Cardiac muscle cell (in vitro differentiated cells and primary cell): ENCODE measurements around the gene INS. TPM values are rescaled to one million over a fixed set of nuclear protein-coding genes. Genes with fewer than 3 reads are reported as not detected.
A peak's percentile ranks its signal among the peaks of the same experiment; 100 is the strongest.

Experiments used
- DNase-seq, 2 donors: peaks; one replicate each; pipeline versions ENCODE4 v3.0.0 to v3.0.0-alpha.2; 2010 to 2017; ENCODE audit warnings: low read depth in 1 of 2, low spot score in 1 of 2
- H3K27ac ChIP-seq: fragments of 200-600 bp; sonication (generic); 2 replicates; pipeline ENCODE4 v1.5.1; 2016
- H3K27me3 ChIP-seq: fragments of 200-600 bp; sonication (generic); 2 replicates; pipeline ENCODE4 v1.6.0; 2016; ENCODE audit warnings: control low read depth
- H3K36me3 ChIP-seq: fragments of 200-600 bp; sonication (generic); 2 replicates; pipeline ENCODE4 v1.5.1; 2016; ENCODE audit warnings: control low read depth
- H3K4me1 ChIP-seq: fragments of 200-600 bp; sonication (generic); 2 replicates; pipeline ENCODE4 v1.8.1; 2017; ENCODE audit warnings: low read depth, mild to moderate bottlenecking, mixed run types
- H3K4me3 ChIP-seq: fragments of 200-600 bp; sonication (generic); 2 replicates; pipeline ENCODE4 v1.5.1; 2016; ENCODE audit warnings: mild to moderate bottlenecking
- H3K9me3 ChIP-seq: fragments of 200-600 bp; sonication (generic); 2 replicates; pipeline ENCODE4 v1.5.1; 2017; ENCODE audit warnings: low read depth, mild to moderate bottlenecking, control low read depth
- CTCF ChIP-seq: IDR thresholded peaks from 2 replicates; pipeline ENCODE4 v1.5.1; 2012; ENCODE audit warnings: low read depth, mild to moderate bottlenecking, low read length
- polyA plus RNA-seq: library from polyadenylated mRNA; unstranded; fragments of >200 nt; fragmentation: Nextera tagmentation; extraction: Ambion mirVana; gene quantifications from 2 replicates; pipeline ENCODE4 v1.2.1, GENCODE V29; 2016
- total RNA-seq: library from RNA; depleted of rRNA; stranded (reverse); fragments of >200 nt; gene quantifications from 2 replicates; pipeline ENCODE4 v1.2.3, GENCODE V29; 2016

Gene INS
- total and polyA plus RNA-seq, 2 experiments from 2014 or later: not detected

GRCh38 chr11:2137202-2138067 is 23.6 kb downstream of the INS start:
- H3K4me3 ChIP-seq: peak overlapping the region; percentile 41
- no peaks in the 10 kb centered on the region for H3K36me3 ChIP-seq
- no peaks in the 10 kb centered on the region for H3K4me1 ChIP-seq
- DNase-seq: peak; percentile 78 to 89
- no peak overlapping the region for H3K27ac ChIP-seq
- peaks cover 52% of the 10 kb centered on the region for H3K27me3 ChIP-seq
- TF ChIP-seq CTCF: no peak
- no peaks in the 10 kb centered on the region for H3K9me3 ChIP-seq

GRCh38 chr11:2136952-2137201 is 24.1 kb downstream of the INS start:
- Histone ChIP-seq H3K9me3 (no peaks in the 10 kb centered on the region), H3K36me3 (no peaks in the 10 kb centered on the region), H3K4me1 (no peaks in the 10 kb centered on the region), H3K27me3 (peaks cover 46% of the 10 kb centered on the region), H3K27ac (no peak overlapping the region), H3K4me3 (peak overlapping the region; percentile 41)
- no peak for TF ChIP-seq CTCF
- DNase-seq: no peak

- no peak for DNase-seq
- no peak overlapping the region for H3K27ac ChIP-seq
- TF ChIP-seq CTCF: no peak
- no peaks in the 10 kb centered on the region for H3K36me3 ChIP-seq
- no peaks in the 10 kb centered on the region for H3K9me3 ChIP-seq
- no peaks in the 10 kb centered on the region for H3K4me1 ChIP-seq
- H3K4me3 ChIP-seq: peak overlapping the region; percentile 41
- H3K27me3 ChIP-seq: peaks cover 41% of the 10 kb centered on the region
Observed at GRCh38 chr11:2136209-2136951, 24.6 kb downstream of the INS start.

- no peaks in the 10 kb centered on the region for H3K9me3 ChIP-seq
- no peaks in the 10 kb centered on the region for H3K36me3 ChIP-seq
- H3K4me3 ChIP-seq: no peak overlapping the region
- H3K4me1 ChIP-seq: no peaks in the 10 kb centered on the region
- DNase-seq: no peak
- H3K27me3 ChIP-seq: peaks cover 35% of the 10 kb centered on the region
- TF ChIP-seq CTCF: no peak
- no peak overlapping the region for H3K27ac ChIP-seq
Observed at GRCh38 chr11:2135648-2136201, 25.3 kb downstream of the INS start.

GRCh38 chr11:2135018-2135569 is 25.9 kb downstream of the INS start:
- no peak for TF ChIP-seq CTCF

More at GRCh38 chr11:2135018-2135569, 25.9 kb downstream of the INS start:
- Histone ChIP-seq H3K36me3 (no peaks in the 10 kb centered on the region), H3K27ac (no peak overlapping the region), H3K4me3 (no peak overlapping the region), H3K4me1 (no peaks in the 10 kb centered on the region), H3K27me3 (peaks cover 29% of the 10 kb centered on the region), H3K9me3 (no peaks in the 10 kb centered on the region)
- DNase-seq: no peak
